ENCODE measurements around the gene GALP. TPM values are rescaled to one million over a fixed set of nuclear protein-coding genes. Genes with fewer than 3 reads are reported as not detected.
"Not testable (repeated sequence)": the region's sequence is repeated elsewhere in the genome, so short reads cannot be mapped to it uniquely, and the experiment has no call there.

The GALP gene
- total RNA-seq = not detected

- not testable (repeated sequence) for DNase-seq (ENCODE audit: low spot score in 2 of 2)
- WGBS, 2 donors = 29 to 38% methylated on average over 13 to 15 of the region's 15 CpGs
Measured at GRCh38 chr19:56175861-56176307, at the start of gene GALP. Gene GALP (plus strand): TSS chr19:56176008. CDS start chr19:56177109, 1,101 bp downstream.

DNA sequence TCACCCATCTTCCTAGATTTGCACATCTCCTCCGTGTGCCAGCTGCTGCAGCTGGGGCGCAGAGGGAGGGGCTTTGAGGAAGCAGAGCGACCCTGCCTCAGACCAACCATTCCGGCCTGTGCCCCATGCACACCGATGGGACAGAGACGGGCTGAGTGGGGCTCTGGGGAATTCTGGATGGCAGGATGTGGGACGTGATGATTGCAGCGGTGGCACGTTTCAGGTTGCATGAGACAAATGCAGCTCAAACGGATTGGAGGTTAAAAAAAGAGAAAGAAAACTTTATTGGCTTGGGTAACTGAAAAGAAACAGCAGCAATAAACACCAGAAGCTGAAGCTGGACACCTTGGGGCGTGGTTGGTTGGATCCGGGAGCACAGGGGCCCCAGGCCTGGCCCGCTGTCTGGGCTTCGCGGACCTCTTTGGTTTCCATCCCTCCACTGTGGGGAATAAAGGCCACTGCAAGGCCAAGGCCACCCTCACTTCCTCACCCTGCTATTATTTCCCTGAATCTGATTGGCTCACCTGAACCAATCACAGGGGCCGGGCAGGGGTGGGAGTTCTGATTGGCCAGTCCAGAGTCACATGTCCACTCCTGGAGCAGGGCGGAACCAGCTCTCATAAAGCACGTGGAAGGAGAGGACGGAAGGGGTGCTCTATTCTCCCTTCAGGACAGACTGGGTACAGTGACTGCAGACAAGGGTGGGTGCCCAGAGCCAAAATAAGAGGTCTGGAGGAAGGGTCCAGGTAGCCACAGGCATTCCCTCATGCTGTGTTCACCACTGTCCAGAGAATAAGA is 48.6 kb upstream of the GALP start:
- H3K36me3 ChIP-seq = no peaks in the 10 kb centered on the region
- H3K27me3 ChIP-seq = no peaks in the 10 kb centered on the region
- no peak overlapping the region for H3K27ac ChIP-seq
- 79 to 82% methylated on average over 19 of the region's 19 CpGs for WGBS, 2 donors
- no peaks in the 10 kb centered on the region for H3K9me3 ChIP-seq
- TF ChIP-seq POLR2A (IDR thresholded peaks at IDR 0.05) = no peak
- TF ChIP-seq, protein P1, sequence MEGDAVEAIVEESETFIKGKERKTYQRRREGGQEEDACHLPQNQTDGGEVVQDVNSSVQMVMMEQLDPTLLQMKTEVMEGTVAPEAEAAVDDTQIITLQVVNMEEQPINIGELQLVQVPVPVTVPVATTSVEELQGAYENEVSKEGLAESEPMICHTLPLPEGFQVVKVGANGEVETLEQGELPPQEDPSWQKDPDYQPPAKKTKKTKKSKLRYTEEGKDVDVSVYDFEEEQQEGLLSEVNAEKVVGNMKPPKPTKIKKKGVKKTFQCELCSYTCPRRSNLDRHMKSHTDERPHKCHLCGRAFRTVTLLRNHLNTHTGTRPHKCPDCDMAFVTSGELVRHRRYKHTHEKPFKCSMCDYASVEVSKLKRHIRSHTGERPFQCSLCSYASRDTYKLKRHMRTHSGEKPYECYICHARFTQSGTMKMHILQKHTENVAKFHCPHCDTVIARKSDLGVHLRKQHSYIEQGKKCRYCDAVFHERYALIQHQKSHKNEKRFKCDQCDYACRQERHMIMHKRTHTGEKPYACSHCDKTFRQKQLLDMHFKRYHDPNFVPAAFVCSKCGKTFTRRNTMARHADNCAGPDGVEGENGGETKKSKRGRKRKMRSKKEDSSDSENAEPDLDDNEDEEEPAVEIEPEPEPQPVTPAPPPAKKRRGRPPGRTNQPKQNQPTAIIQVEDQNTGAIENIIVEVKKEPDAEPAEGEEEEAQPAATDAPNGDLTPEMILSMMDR (IDR thresholded peaks at IDR 0.05) = no peak
- no peak for TF ChIP-seq EP300 (IDR thresholded peaks at IDR 0.05)
- DNase-seq (ENCODE audit: low spot score in 2 of 2) = no peak
- no peak overlapping the region for H3K4me3 ChIP-seq
- peaks cover 0 to 9% (median 0%) of the 10 kb centered on the region in 4 donors for H3K4me1 ChIP-seq

More at GRCh38 chr19:56175861-56176307, at the start of gene GALP:
- H3K9me3 ChIP-seq, H3K4me3 ChIP-seq, H3K27ac ChIP-seq, H3K4me1 ChIP-seq, H3K36me3 ChIP-seq: not testable (repeated sequence)
- H3K27me3 ChIP-seq = peaks cover 0 to 20% of the 10 kb centered on the region in 2 donors

DNA sequence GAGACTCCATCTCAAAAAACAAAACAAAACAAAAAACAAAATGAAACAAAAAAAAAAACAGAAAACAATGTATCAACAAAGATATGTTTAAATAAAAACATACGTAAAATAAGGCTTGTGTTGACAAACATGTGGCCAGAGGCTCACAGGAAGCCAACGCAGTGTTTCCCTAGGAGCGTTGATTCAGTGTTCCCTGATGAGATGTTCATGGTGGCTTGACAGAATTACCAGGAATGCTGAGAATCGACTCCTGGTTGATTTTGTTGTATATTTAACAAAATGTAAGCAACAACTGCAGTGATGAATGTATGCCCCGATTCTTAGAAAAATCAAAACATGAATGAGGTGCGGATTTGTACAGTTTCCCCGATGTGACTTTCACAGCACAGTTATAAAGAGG is 45.8 kb upstream of the GALP start:
- Histone ChIP-seq H3K36me3 (no peaks in the 10 kb centered on the region), H3K9me3 (no peaks in the 10 kb centered on the region), H3K27me3 (no peaks in the 10 kb centered on the region), H3K4me1 (peaks cover 0 to 19% (median 4%) of the 10 kb centered on the region in 4 donors), H3K27ac (no peak overlapping the region), H3K4me3 (no peak overlapping the region)
- WGBS, 2 donors = 83 to 86% methylated on average over 7 of the region's 7 CpGs
- DNase-seq (ENCODE audit: low spot score in 2 of 2) = no peak
- TF ChIP-seq, protein P1 (IDR thresholded peaks at IDR 0.05) = no peak
- TF ChIP-seq EP300 (IDR thresholded peaks at IDR 0.05) = no peak
- no peak for TF ChIP-seq POLR2A (IDR thresholded peaks at IDR 0.05)

GRCh38 chr19:56131651-56132050 is 44.2 kb upstream of the GALP start:
- Histone ChIP-seq H3K27me3 (no peaks in the 10 kb centered on the region), H3K9me3 (no peaks in the 10 kb centered on the region), H3K4me1 (peaks cover 0 to 19% (median 4%) of the 10 kb centered on the region in 4 donors), H3K4me3 (no peak overlapping the region), H3K36me3 (no peaks in the 10 kb centered on the region), H3K27ac (peak overlapping the region in 2 of 4 donors; percentile 35 to 76)
- TF ChIP-seq, protein P1 (IDR thresholded peaks at IDR 0.05) = no peak
- TF ChIP-seq EP300 (IDR thresholded peaks at IDR 0.05) (no peak), POLR2A (IDR thresholded peaks at IDR 0.05) (no peak)
- DNase-seq (ENCODE audit: low spot score in 2 of 2) = no peak
- 88 to 91% methylated on average over 8 of the region's 8 CpGs for WGBS, 2 donors

GRCh38 chr19:56132316-56132822 is 43.4 kb upstream of the GALP start:
- Histone ChIP-seq H3K4me3 (no peak overlapping the region), H3K4me1 (peaks cover 0 to 19% (median 4%) of the 10 kb centered on the region in 4 donors), H3K9me3 (no peaks in the 10 kb centered on the region), H3K27ac (peak overlapping the region in 3 of 4 donors; percentile 19 to 76 (median 35)), H3K27me3 (no peaks in the 10 kb centered on the region), H3K36me3 (no peaks in the 10 kb centered on the region)
- peak in 1 of 2 donors; percentile 21 for TF ChIP-seq EP300 (IDR thresholded peaks at IDR 0.05)
- no peak for TF ChIP-seq POLR2A (IDR thresholded peaks at IDR 0.05)
- 22 to 27% methylated on average over 14 of the region's 14 CpGs for WGBS, 2 donors
- no peak for DNase-seq (ENCODE audit: low spot score in 2 of 2)
